ENCODE measurements around the gene NCKAP5L. TPM values are rescaled to one million over a fixed set of nuclear protein-coding genes. Genes with fewer than 3 reads are reported as not detected.
"Not testable (repeated sequence)": the region's sequence is repeated elsewhere in the genome, so short reads cannot be mapped to it uniquely, and the experiment has no call there.

The NCKAP5L gene
- total RNA-seq, 1 donor from 2014 or later, result 9.9 TPM

GRCh38 chr12:49866859-49867569 is 38.8 kb upstream of the NCKAP5L start:
- peak; percentile 75 for DNase-seq (ENCODE audit: low spot score)

GRCh38 chr12:49865782-49866135 is 37.5 kb upstream of the NCKAP5L start:
- no peak for DNase-seq (ENCODE audit: low spot score)

DNA sequence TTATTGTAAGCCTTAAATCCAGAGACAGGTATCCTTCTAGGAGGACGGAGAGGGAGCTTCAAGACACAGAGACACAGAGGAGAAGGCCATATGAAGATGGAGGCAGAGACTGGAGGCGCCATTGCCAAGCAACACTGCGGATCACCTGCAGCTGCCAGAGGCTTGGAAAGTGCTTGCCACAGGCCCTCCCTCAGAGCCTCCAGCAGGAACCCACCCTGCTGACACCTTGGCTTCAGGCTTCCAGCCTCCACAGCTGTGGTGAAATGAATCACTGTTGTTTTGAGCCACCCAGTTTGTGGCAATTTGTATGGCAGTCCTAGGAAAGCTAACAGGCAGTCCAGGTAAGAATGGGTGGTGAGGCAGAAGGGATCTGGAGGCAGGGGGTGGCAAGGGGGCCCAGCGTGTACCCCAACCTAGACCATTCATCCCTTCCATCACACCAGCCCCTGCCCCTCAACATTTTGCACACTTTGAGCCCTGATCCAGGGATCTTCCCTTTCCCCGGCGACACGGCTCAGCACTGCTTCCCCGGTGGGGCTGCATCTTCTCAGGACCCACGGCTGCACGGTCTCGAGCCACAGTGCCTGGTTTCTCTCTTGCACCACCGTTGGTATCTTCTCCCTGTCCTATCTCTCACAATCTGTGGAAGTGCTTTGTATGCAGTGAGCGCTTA is 37.0 kb upstream of the NCKAP5L start:
- DNase-seq (ENCODE audit: low spot score), result no peak

GRCh38 chr12:49864798-49865090 is 36.5 kb upstream of the NCKAP5L start:
- DNase-seq (ENCODE audit: low spot score), result peak; percentile 31

DNA sequence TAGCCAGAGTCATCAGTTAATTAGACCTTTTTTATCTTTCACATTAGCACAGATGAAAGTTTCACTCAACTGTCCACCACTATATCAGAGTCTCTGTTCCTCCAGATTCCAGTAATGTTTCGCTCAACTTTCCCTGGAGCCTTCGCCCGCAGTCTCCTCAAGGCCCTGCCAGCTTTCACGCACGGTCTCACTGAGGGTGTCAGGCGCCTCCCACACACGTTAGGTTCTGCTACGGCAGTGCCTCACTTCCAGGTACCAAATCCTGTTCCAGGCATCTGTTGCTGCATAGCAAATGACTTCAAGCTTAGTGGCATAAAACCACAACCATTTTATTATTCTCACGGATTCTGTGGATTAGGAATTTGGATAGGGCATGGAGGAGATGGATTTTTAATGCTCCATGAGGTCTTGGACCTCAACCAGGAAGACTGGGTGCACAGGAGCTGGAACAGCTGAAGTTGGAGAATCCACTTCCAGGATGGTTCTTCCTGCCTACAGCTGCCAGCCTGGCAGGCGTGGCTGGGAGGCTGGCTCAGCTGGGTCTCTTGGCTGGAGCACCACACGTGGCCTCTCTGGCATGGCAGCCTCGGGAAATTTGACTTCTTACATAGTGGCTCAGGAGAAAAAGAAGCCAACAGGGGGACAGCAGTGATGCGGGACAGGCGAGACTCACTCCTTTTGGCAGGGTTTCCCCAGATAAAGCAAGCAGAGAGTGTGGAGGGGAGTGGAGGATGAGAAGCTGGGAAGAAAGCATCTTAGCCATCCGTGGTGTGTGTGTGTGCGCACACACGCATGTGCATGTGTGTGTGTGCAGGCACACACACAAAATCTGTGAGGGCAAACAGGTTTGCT is 36.0 kb upstream of the NCKAP5L start:
- DNase-seq (ENCODE audit: low spot score), result no peak

- not testable (repeated sequence) for DNase-seq (ENCODE audit: low spot score)
These were observed 32.7 kb upstream of the NCKAP5L start for GRCh38 chr12:49860921-49861320.

GRCh38 chr12:49855890-49856289 is 27.7 kb upstream of the NCKAP5L start:
- not testable (repeated sequence) for DNase-seq (ENCODE audit: low spot score)

- DNase-seq (ENCODE audit: low spot score), result no peak
These were observed 26.8 kb upstream of the NCKAP5L start for GRCh38 chr12:49854976-49855375.

DNA sequence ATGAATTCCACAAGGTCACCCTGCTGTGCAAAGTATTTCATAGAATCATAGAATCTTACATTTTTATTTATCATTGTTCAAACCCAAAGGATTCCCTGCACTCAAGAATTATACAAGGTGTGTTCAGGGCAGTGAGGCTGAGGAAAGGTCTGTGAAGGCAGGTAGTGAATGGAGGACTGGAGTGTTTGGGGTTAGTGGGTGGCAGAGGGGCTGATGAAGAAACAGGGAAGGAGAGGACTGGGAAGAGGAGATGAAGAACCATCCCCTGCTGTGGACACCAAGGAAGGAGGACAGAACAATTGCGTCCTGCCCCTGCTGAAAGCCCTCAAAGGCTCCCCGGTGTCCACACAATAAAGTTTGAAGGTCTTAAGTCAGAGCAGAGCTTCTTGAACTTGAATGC is 25.5 kb upstream of the NCKAP5L start:
- no peak for DNase-seq (ENCODE audit: low spot score)

- no peak for DNase-seq (ENCODE audit: low spot score)
These were observed 18.9 kb upstream of the NCKAP5L start for GRCh38 chr12:49847161-49847560.

GRCh38 chr12:49846032-49846431 is 17.8 kb upstream of the NCKAP5L start:
- DNase-seq (ENCODE audit: low spot score), result no peak

- no peak for DNase-seq (ENCODE audit: low spot score)
These were observed 15.7 kb upstream of the NCKAP5L start for GRCh38 chr12:49843876-49844437.

DNA sequence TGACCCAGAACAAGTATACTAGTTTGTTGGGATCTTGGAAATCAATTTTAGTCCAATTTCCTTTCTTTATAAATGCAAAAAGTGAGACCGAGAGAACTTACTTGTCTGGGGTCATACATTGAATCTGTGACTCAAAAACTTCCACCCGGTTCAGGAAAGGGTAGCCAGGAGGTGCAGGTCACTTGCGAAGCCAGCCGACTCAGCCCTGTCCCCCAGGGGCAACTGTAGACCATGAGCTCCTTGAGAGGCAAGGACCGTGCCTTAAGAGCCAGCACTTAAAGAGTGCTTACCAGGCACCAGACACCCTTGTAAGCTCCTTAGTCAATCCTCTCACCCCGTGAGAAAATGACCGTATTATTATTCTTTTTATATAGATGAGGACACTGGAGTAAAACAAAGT is 15.2 kb upstream of the NCKAP5L start:
- no peak for DNase-seq (ENCODE audit: low spot score)

- DNase-seq (ENCODE audit: low spot score), result peak; percentile 97
These were observed 14.5 kb upstream of the NCKAP5L start, which contains the start of gene BCDIN3D for GRCh38 chr12:49842519-49843352. Gene BCDIN3D (minus strand): TSS chr12:49843106. CDS start chr12:49843087, 19 bp downstream.

DNA sequence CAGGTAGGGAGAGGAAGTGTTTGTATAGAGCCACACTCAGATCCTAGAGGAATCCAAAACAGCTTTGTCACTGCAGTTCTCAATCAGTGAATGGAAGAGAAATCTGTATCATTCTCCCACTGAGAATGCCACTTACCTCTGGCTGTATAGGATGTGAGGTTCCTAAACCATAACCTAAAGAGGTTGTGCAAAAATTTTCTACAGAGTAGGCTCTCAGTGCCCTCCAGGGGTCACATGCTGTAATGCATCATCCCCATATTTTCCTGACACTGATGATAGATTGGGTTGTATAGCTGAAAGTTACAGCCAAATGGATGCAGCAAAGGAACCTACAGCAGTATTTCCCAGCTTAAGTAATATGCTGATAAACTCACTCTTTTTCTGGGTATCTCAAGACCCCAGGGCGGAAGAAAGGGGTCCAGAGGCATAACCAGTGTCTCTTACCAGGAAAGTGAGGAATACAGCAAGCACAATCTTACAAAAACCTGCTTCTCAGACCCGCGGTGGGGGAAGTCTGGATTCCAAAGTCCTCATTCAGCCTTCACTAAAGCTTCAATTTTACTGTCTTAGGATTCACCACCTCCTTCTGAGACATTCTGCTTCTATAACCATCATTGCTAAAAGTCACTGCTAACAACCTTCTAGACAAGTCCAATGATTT is 10.9 kb upstream of the NCKAP5L start:
- peak; percentile 58 for DNase-seq (ENCODE audit: low spot score)

- peak; percentile 42 for DNase-seq (ENCODE audit: low spot score)
These were observed 4.7 kb upstream of the NCKAP5L start for GRCh38 chr12:49832836-49833421.

GRCh38 chr12:49831717-49832116 is 3.5 kb upstream of the NCKAP5L start:
- DNase-seq (ENCODE audit: low spot score), result no peak

DNA sequence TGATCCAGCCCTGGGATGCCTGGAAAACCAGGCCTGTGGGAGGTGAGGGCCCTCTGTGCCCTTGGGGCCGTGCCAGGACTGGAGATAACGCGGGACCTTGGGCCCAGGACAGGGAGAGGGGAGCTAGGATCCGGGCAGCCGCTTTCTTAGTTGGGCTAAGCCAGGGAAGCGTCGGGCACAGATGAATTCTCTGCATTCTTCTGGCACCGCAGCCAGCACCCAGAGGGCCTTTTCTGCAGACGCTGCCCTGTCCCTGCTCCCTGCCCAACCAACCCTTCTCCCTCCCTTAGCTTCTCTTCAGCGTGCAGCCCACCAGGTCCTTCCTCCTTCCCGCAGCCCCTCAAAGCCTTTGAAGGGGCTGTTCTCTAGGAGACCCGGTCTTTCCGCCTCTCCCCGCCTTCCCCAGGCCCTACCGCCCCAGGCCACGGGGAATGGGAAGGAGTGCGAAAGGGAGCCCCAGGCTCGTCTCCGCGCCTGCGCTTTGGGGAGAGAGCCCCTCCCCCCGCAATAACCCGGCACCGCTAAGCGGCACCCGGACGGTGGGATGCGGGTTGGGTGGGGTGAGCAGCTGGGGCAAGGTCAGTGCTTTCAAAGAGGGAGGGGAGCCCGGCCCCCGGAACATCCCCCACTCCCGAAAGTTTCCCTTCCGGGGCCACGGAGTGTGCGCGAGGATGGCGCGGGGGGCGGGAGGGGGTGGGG is 663 bp downstream of the NCKAP5L start:
- DNase-seq (ENCODE audit: low spot score), result peak; percentile 80

GRCh38 chr12:49827051-49827400 is 1.2 kb downstream of the NCKAP5L start:
- no peak for DNase-seq (ENCODE audit: low spot score)

DNA sequence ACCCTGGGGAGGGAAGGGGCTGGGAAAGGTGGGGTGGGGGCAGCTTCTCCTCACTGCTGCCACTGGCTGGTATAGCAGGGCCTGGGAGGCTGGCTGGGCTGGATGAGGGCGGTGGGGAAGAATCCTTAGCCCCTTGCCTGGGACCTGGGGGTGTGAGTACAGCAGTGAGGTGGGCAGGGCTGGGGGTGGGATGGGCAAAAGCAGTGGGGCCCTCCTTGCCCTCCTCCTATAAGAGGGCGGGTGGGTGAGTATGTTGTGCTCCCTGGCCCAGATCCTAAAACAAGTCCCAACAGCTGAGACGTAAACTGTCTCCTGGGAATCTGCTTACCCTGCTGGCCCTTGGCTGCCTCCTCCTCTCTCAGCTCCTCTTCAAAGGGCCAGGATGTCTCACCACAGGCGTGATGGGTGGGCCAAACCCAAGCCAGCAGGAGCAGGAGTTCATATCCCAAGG is 2.2 kb downstream of the NCKAP5L start:
- DNase-seq (ENCODE audit: low spot score), result peak; percentile 44
